ENCODE measurements around the gene TNIK.

DNA sequence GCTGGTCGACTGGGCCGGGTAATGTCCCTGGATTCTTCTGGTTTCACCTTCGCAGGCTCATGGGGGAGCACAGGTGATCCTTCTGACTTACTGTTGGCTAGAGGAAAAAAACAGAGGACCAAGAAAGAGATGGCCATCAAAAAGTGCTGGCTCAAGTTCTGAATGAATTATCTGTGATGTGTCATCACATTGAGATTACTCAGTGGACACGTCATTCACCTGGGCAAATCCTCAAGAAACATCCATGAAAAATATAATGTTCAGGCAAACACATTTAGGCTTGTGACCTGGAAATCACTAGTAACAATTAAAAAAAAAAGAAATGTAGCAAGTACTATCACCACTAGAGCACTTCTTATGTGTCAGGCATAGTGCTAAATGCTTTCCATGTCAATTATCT, 352.1 kb downstream of the TNIK start:
- TF ChIP-seq YY1 (IDR thresholded peaks at IDR 0.05; ENCODE audit: insufficient read depth, insufficient read length) = no peak
- TF ChIP-seq ZNF274 (IDR thresholded peaks at IDR 0.05; ENCODE audit: low read depth, low read length) = no peak
- TF ChIP-seq SUZ12 (IDR thresholded peaks at IDR 0.05; ENCODE audit: extremely low read depth, insufficient read depth, insufficient read length) = no peak
